ENCODE measurements around the gene SPDEF. TPM values are rescaled to one million over a fixed set of nuclear protein-coding genes. Genes with fewer than 3 reads are reported as not detected.

SPDEF gene
- polyA plus RNA-seq, 2 of the 4 experiments (the other 2 are of a cell fraction) = 4.3 to 5.4 TPM

DNA sequence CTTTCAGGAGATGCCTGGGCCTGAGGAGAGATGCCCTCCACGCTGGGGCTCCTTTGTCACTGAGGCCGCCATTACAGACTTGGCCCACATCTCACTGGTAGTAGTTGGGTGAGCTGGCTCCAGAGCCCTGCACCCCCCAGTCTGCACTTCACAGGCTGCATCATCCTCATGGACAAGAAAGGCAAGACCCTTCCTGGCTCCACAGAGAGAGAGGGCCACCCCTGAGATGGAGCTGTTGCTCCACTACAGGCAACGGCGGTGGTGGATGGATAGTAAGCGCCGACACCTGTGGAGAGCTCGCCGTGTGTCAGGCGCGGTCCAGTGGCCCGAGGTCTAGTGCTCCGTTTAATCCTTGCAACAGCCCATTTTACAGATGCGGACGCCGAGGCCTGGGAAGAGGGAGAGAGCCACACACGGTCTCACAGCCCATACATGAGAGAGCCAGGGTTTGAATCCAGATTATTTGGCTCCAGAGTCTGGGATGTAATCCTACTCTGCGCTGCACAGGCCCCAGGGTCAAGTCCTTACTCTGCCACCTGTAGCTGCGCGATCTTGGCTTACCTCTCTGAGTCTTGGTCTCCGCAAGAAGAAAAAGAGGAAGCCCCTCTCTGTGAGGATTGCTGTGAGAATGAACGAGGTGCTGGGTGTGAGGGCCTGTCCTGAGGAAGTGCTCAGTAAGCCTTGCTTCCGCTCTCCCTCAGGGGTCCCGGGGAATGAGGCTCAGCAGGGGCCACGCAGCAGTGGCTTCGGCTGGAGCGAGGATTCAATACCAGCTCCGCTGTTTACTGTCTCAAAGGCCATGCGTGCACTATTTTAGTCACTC, 34.5 kb downstream of the SPDEF start:
- WGBS (ENCODE audit: missing lambda C conversion rate) = 86% methylated on average over 23 of the region's 28 CpGs
- TF ChIP-seq TFCP2L1 (CRISPR knock-in tag; IDR thresholded peaks at IDR 0.05) = no peak
- TF ChIP-seq E2F6 (IDR thresholded peaks at IDR 0.05; ENCODE audit: borderline replicate concordance, low read depth) = no peak
- no peak for TF ChIP-seq KDM5A (IDR thresholded peaks at IDR 0.05)
- no peak for TF ChIP-seq CBX8 (IDR thresholded peaks at IDR 0.05)
- no peak for TF ChIP-seq EHF (CRISPR knock-in tag; IDR thresholded peaks at IDR 0.05)
- TF ChIP-seq NPAS2 (CRISPR knock-in tag; IDR thresholded peaks at IDR 0.05; ENCODE audit: borderline replicate concordance) = no peak
- TF ChIP-seq CTCF (IDR thresholded peaks at IDR 0.05) = no peak
- TF ChIP-seq RCOR1 (IDR thresholded peaks at IDR 0.05; ENCODE audit: low read depth, low read length) = no peak
- no peak for TF ChIP-seq HMGXB4 (CRISPR knock-in tag; IDR thresholded peaks at IDR 0.05; ENCODE audit: borderline replicate concordance)
- no peak for TF ChIP-seq MYC (IDR thresholded peaks at IDR 0.05; ENCODE audit: borderline replicate concordance, low read length)
- Histone ChIP-seq H3K9me3 (no peaks in the 10 kb centered on the region), H3K4me3 (no peak overlapping the region), H3K27ac (no peak overlapping the region), H3K4me1 (peaks cover 3% of the 10 kb centered on the region; the same call in 2 of the 3 replicates), H3K4me2 (no peak overlapping the region)
- FAIRE-seq (no peak), ATAC-seq (no peak), DNase-seq (ENCODE audit: low read depth in 1 of 2, low spot score in 1 of 2) (no peak)
- ChIA-PET POLR2A (no interaction called here), CTCF (no interaction called here)

DNA sequence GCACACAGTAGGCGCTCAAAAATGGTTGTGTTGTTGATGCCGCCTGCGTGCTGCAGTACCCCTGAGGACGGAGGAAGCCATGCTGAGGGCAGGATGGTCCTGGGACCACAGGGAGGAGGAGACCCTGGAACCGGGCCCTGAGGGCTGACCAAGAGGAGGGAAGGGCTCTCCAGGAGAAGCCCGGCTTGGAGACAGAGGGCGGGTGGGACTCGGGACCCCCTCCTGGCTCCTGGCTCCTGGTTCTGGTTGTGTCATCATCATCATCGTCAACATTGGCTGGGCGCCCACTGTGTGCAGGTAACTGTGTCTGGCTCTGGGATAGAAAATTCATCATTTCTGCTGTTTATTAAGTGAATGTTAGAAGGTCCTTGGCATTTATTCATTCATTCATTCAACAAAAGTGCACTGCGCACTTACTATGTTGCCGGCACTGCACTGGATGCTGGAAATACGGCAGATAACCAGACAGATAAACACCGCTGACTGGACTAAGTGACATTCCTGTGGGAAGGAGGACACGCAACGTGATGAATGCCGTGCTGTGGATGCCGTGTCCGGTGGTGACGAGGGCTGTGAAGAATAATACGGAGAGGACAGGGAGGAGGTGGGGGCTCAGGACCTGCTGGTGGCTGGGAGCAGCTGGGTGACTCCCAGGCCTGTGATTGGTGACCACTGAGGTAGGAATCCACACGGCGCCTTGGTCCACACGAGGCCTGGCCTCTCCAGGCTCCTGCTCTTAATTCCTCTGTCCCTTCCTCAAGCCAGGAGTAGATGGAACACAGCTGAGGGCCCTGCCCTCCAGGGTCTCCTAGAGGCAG, 35.3 kb downstream of the SPDEF start:
- ATAC-seq (no peak), FAIRE-seq (no peak), DNase-seq (ENCODE audit: low read depth in 1 of 2, low spot score in 1 of 2) (no peak)
- 86% methylated on average over 21 of the region's 24 CpGs for WGBS (ENCODE audit: missing lambda C conversion rate)
- no peak overlapping the region for H3K4me2 ChIP-seq
- H3K4me1 ChIP-seq = no peaks in the 10 kb centered on the region
- H3K4me3 ChIP-seq = no peak overlapping the region
- no peaks in the 10 kb centered on the region for H3K9me3 ChIP-seq
- ChIA-PET POLR2A (no interaction called here), CTCF (no interaction called here)
- H3K27ac ChIP-seq = no peak overlapping the region
- TF ChIP-seq RAD21 (conservative IDR thresholded peaks at IDR 0.05 in 1 of 2, IDR thresholded peaks at IDR 0.05 in 1 of 2) = no peak
- TF ChIP-seq EHF (CRISPR knock-in tag; IDR thresholded peaks at IDR 0.05) = no peak
- TF ChIP-seq CHD2 (IDR thresholded peaks at IDR 0.05; ENCODE audit: low read length, partially characterized antibody) = no peak
- TF ChIP-seq REST (IDR thresholded peaks at IDR 0.05) = no peak
- no peak for TF ChIP-seq POLR2A (IDR thresholded peaks at IDR 0.05; ENCODE audit: low read length)
- TF ChIP-seq RNF2 (IDR thresholded peaks at IDR 0.05; ENCODE audit: borderline replicate concordance, low read depth) = no peak
- TF ChIP-seq TFCP2L1 (CRISPR knock-in tag; IDR thresholded peaks at IDR 0.05) = no peak
- no peak for TF ChIP-seq POLR2AphosphoS2 (conservative IDR thresholded peaks at IDR 0.05; ENCODE audit: low read length)
- no peak for TF ChIP-seq ZFP36 (IDR thresholded peaks at IDR 0.05; ENCODE audit: borderline replicate concordance, partially characterized antibody)
- no peak for TF ChIP-seq HOXB5 (CRISPR knock-in tag; IDR thresholded peaks at IDR 0.05)
- TF ChIP-seq MYC (IDR thresholded peaks at IDR 0.05; ENCODE audit: borderline replicate concordance, low read length) = no peak
- no peak for TF ChIP-seq JUNB (IDR thresholded peaks at IDR 0.05)
- no peak for TF ChIP-seq FOSL2 (IDR thresholded peaks at IDR 0.05)
- no peak for TF ChIP-seq FOSL2 (CRISPR knock-in tag; IDR thresholded peaks at IDR 0.05)
- no peak for TF ChIP-seq RFX5 (IDR thresholded peaks at IDR 0.05)
- TF ChIP-seq KDM5A (IDR thresholded peaks at IDR 0.05) = no peak
- TF ChIP-seq, protein P1, sequence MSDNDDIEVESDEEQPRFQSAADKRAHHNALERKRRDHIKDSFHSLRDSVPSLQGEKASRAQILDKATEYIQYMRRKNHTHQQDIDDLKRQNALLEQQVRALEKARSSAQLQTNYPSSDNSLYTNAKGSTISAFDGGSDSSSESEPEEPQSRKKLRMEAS (IDR thresholded peaks at IDR 0.05) = no peak
- no peak for TF ChIP-seq NFE2L2 (conservative IDR thresholded peaks at IDR 0.05; ENCODE audit: low read length)
- no peak for TF ChIP-seq TP53 (CRISPR knock-in tag; IDR thresholded peaks at IDR 0.05)
- TF ChIP-seq, protein P2, sequence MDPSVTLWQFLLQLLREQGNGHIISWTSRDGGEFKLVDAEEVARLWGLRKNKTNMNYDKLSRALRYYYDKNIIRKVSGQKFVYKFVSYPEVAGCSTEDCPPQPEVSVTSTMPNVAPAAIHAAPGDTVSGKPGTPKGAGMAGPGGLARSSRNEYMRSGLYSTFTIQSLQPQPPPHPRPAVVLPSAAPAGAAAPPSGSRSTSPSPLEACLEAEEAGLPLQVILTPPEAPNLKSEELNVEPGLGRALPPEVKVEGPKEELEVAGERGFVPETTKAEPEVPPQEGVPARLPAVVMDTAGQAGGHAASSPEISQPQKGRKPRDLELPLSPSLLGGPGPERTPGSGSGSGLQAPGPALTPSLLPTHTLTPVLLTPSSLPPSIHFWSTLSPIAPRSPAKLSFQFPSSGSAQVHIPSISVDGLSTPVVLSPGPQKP (IDR thresholded peaks at IDR 0.05; ENCODE audit: low read depth, low read length) = no peak

All from A549 (cell line).